GM12864 (cell line): Measurements from ENCODE around the gene MDM1.
A peak's percentile ranks its signal among the peaks of the same experiment; 100 is the strongest.

ENCODE experiments used
- DNase-seq: peaks from one replicate; pipeline ENCODE4 v3.0.0-alpha.2; 2011; ENCODE audit warnings: low read depth
- H3K4me3 ChIP-seq: 2 replicates; pipeline ENCODE4 v1.5.1; 2011; ENCODE audit warnings: mild to moderate bottlenecking, low read depth, low read length, control low read depth
- CTCF ChIP-seq: IDR thresholded peaks from 2 replicates; pipeline ENCODE4 v1.5.1; 2011; ENCODE audit warnings: low read depth, mild to moderate bottlenecking, moderate library complexity, low read length, control low read depth, inconsistent platforms; ENCODE audit errors: missing control alignments

The MDM1 gene

DNA sequence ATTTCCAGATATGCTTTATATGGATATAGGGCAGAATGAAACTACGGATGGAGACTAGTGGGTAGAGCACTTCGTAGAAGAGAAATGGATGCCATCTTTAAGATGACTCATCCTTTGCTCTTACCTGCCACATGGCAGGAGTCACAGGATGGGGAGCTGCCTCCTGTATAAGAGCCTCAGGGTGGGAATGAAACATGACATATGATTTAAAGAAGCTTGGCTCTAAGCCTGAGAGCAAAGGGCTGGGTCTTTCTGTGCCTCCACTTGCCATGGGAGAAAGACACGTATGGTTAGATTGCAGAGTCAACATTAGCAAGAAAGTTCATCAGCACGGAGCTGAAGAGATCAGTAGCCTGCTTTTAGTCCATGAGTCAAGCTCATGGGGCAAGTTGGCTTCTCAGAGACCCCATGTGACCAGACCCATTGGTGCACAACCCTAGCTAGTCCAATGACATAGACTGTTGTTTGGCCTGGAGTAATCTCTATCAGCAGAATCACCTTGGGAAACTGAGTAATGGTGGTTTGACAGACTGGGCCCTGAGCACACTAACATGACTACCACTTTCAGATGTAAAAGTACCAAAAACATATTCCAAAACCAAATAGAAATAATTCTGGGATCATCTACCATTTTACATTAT is 40.6 kb downstream of the MDM1 start:
- TF ChIP-seq CTCF, result no peak
- H3K4me3 ChIP-seq, result no peak overlapping the region
- DNase-seq, result no peak

DNA sequence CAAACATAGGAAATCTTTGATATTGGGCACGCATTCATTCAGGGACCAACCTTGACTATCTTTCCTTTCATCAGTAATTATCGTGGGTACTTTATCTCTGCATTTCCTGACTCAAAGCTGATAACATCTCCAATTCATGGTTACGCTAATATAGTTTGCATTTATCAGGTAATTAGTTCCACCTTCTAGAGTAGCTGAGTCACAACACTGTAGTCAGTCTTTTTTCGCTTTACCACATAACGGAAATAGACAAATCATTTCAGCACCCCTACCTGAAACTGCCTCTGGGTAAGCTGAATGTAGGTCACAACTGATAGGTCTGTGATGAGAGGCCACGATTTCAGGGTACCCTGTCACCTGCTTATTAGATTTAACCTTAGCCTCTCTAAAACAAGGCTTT is 42.0 kb downstream of the MDM1 start:
- DNase-seq, result peak; percentile 68
- TF ChIP-seq CTCF, result no peak
- no peak overlapping the region for H3K4me3 ChIP-seq

GRCh38 chr12:68287106-68287505 is 45.1 kb downstream of the MDM1 start:
- DNase-seq, result no peak
- H3K4me3 ChIP-seq, result no peak overlapping the region
- no peak for TF ChIP-seq CTCF

GRCh38 chr12:68286396-68286795 is 45.8 kb downstream of the MDM1 start:
- no peak overlapping the region for H3K4me3 ChIP-seq
- TF ChIP-seq CTCF, result no peak
- no peak for DNase-seq

- no peak overlapping the region for H3K4me3 ChIP-seq
- DNase-seq, result no peak
- TF ChIP-seq CTCF, result no peak
Measured at GRCh38 chr12:68285541-68285940, 46.6 kb downstream of the MDM1 start.

DNA sequence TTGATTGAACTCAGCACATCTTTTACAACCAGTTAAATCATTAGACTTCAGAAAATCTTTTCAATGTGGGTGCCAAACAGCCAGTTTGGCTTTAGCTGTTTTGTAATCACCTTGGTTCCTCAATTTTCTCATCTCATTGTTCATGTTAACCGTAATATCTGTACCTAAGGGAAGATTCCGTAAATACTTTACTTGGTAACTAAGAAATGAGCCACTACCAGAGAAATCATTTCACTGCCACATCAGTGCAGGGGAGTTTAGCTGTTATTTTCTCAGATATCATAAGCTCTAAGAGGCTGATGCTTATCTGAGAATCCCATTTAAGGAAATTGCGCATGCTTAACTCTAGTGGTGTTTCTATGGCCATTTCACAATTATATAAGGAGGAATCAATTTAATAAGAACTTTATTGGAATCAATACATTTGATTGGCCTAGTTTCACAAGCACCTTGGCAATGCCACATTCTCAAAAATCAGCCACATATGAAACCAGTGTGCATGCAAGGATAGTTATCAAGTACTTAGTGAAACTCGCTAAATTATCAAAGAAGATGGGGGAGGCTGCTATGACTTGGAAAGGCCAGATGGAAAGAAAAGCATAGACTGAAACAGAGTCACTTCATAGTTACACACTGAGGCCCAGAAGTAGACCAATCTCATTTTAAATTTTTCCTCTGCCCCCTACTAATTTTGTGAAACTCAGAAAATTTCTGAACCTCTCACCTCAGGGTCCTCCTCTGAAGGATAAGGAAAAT is 50.7 kb downstream of the MDM1 start:
- no peak overlapping the region for H3K4me3 ChIP-seq
- TF ChIP-seq CTCF, result no peak
- no peak for DNase-seq

GRCh38 chr12:68280240-68280639 is 51.9 kb downstream of the MDM1 start:
- TF ChIP-seq CTCF, result no peak
- H3K4me3 ChIP-seq, result no peak overlapping the region
- no peak for DNase-seq
